Hepatocyte (in vitro differentiated cells): ENCODE data around the gene HSF5.

Source experiments
- CTCF ChIP-seq: fragments of 200-600 bp; sonication (generic); IDR thresholded peaks from 2 replicates; pipeline ENCODE4 v1.5.1; 2016; ENCODE audit warnings: antibody characterized with exemption, mild to moderate bottlenecking; ENCODE audit not compliant: poor library complexity
- EZH2 ChIP-seq: fragments of 200-600 bp; sonication (generic); IDR thresholded peaks from 2 replicates; pipeline ENCODE4 v1.6.1; 2016; ENCODE audit warnings: antibody characterized with exemption, mild to moderate bottlenecking, borderline replicate concordance
- EZH2phosphoT487 ChIP-seq: fragments of 200-600 bp; sonication (generic); IDR thresholded peaks from one replicate; pipeline ENCODE4 v1.6.1; 2018; ENCODE audit warnings: antibody characterized with exemption, mild to moderate bottlenecking, low read depth, moderate library complexity; ENCODE audit not compliant: unreplicated experiment, severe bottlenecking

GRCh38 chr17:58452738-58453137, 35.5 kb downstream of the HSF5 start:
- no peak for TF ChIP-seq CTCF
- no peak for TF ChIP-seq EZH2
- no peak for TF ChIP-seq EZH2phosphoT487
